NCI-H446 (cell line): ENCODE measurements around the gene DBNDD1.

ENCODE experiments used
- DNase-seq, 2 experiments: peaks; one replicate each; lab custom pipeline; 2025; lab: John Stamatoyannopoulos, UW

The DBNDD1 gene

DNA sequence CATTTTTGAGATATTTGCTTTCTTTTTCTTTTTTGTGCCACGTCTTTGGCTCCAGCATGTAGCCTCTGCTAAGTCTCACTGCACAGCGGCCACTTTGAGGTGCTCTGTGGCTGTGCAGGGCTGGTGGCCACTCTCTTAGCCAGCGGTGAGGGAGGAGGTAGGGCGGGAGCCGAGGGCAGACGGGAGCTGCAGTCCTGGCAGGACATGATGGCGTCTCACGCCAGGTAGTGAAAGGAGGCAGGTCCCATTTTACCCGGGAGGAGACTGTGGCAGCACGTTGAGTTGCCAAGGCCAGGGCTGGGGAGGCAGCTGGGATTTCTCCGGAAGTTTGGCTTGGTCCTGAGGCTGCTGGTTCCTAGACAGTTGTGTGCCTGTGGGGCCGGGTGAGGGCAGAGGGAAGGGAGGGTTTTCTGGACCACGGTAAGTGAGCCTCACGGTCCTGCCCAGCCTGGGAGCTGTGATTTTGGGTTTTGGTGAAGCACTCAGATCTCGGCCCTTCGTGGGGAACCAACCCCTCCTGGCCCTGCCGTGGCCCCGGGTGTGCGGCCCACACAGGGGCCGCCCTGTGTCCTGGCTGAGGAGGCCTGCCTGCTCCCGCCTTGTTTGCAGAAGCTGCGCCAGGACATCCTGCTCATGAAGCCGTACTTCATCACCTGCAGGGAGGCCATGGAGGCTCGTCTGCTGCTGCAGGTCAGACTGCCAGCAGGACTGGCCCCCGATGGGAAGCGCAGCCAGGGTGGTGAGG lies 56.3 kb downstream of the DBNDD1 start:
- no peak for DNase-seq

- DNase-seq, result no peak
Measured at GRCh38 chr16:89961920-89962319, 57.3 kb downstream of the DBNDD1 start.

DNA sequence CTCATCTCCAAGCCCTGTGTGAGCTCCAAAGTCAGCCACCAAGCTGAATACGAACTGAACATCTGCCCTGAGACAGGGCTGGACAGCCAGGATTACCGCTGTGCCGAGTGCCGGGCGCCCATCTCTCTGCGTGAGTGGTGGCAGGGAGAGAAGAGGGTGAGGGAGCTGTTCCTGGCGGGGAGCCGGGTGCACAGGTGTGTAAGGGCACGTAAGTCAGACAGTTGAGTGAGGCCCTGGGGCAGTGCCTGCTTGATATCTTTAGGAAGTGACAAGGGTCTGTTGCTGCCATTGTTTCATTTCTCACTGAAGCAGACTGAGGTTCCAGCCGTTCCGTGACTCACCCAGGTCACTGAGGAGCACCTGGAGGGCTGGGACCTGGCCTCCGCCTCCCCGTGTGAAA lies 58.3 kb downstream of the DBNDD1 start:
- no peak for DNase-seq

- DNase-seq, result no peak
Measured at GRCh38 chr16:89958596-89958995, 60.7 kb downstream of the DBNDD1 start.

DNA sequence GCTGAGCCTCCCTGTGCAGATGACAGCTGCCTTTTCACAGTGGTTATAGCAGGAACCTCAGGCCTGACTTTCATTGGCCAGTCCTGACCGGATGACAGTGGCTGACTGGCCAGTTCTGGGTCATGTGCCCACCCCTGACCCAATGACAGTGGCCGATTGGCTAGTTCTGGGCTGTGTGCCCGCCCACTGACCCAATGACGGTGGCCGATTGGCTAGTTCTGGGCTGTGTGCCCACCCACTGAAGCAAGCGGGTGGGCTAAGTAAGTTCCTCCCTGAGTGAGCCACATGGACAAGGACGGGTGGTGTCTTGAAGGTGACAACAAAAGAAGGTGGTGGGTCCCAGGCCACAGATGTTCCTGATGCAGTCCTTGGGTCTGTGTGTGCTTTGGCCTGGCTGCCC lies 61.2 kb downstream of the DBNDD1 start:
- no peak for DNase-seq

DNA sequence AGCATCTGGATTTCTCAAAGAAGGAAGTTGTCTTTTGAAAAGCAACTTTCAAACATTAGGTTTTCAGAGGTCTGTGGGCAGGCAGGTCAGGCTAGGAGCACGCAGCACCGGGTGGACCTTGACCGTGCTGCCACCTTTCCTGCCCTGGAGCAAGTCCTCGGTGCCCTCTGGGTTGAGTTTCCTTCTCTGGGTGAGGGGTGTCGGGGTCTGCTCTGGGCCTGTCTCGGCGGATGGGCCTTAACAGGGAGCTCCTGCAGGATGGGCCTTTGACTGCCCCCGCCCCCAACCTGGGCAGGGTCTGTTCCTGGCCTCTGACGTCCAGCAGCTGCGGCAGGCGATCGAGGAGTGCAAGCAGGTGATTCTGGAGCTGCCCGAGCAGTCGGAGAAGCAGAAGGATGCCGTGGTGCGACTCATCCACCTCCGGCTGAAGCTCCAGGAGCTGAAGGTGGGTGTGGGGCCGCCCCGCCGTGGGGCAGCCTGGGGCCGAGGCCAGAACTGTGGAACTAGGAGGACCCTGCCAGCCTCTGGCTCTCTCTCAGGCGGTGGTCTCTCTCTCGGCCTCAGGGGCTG lies 62.0 kb downstream of the DBNDD1 start:
- no peak for DNase-seq

GRCh38 chr16:89956505-89957215 lies 62.6 kb downstream of the DBNDD1 start:
- no peak for DNase-seq

GRCh38 chr16:89955001-89955685 lies 64.1 kb downstream of the DBNDD1 start:
- DNase-seq, result no peak
